Hematopoietic multipotent progenitor cell treated with erythropoietin and hydrocortisone succinate and interleukin-3 and kit ligand, for 8 days (in vitro differentiated cells): ENCODE measurements around the gene TECPR2.
A peak's percentile ranks its signal among the peaks of the same experiment; 100 is the strongest.

Source experiments
- DNase-seq: peaks from one replicate; pipeline ENCODE4 v3.0.0-alpha.2; 2015

Gene TECPR2

DNA sequence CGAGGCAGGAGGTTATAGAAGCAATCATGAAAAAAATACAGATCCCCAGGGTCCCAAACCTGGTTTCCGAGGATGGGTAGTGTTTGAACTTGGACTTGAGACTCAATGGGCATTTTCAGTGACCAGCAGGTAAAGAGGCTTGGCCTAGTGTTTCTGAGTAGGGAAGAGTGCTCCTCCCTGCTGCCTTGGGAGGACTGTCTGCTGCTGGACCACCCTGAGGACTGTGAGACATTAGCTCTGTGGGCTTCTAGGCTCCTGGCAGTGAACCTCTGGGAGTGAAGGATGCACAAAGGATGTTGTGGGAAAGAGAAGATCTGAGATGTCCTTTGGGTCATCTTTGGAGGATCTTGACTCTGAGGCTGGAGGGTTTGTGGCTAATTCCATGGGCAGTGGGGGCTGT, 116.4 kb downstream of the TECPR2 start:
- DNase-seq, result no peak

DNA sequence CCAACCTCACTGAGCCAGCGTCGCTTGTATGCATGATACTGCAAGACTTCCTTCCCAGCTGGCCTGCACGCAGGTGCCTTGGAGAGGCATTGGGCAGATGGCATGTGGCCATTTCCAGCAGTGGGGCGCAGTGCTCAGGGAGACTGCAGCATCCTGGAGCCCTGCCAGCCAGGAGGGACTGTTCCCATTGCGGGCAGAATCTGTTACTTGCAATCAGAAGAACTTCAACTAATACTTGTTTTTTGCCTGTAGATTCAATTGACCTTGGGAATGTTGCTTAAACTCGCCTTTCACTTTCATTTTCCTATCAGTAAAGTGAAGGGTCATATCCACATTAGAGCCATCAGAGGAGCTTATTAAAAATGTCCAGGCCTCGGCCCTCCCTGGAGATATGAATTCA, 117.0 kb downstream of the TECPR2 start:
- DNase-seq, result no peak

DNA sequence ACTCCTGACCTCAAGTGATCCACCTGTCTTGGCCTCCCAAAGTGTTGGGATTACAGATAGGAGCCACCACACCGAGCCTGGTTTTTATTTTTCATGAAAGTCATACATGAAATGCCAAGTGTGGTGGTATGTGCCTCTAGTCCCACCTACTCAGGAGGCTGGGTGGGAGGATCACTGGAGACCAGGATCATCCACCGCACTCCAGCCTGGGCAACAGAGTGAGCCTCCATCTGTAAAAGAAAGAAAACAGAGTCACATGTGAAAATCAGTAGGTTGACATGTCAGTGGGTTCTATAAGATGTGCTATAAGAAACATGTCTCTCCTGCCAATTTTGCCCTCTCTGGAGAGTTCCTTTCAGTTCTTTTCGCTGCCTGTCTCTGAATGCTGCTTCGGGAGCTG, 118.6 kb downstream of the TECPR2 start:
- no peak for DNase-seq

DNA sequence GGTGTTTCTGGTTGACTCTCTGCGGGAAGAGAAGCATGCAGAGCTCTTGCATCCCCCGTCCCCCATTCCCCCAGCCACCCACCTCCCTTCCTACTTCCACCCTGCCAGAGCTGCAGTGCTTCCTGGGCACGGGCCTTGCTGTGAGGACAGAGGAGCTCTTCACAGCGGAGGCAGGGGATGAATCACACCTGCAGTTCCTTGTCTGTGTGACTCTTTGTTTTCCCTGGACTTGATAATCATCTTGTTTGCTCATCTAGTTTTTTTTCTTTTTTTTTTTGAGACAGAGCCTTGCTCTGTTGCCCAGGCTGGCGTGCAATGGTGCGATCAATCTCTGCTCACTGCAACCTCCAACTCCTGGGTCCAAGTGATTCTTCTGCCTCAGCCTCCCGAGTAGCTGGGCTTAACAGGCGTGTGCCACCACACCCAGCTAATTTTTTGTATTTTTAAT, 119.1 kb downstream of the TECPR2 start:
- DNase-seq, result no peak

DNA sequence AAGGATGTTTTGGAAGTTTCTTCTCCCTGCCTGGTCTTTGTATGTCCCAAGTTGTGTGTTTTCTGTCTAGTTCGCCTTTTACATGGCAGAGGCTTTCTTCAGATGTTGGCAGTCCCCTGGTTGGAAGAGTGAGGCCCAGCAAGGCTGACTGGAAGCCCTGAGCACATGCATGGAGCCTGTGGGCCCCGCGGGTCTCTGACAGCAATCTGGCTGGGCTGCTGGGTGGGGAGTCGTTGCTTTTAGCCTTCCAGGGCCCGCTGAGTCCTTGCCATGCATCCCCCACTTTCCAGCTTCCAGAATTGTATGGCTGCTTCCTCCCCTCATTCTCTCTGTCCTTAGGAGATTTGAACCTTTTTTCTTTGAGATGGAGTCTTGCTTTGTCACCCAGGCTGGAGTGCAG, 121.6 kb downstream of the TECPR2 start:
- no peak for DNase-seq

DNA sequence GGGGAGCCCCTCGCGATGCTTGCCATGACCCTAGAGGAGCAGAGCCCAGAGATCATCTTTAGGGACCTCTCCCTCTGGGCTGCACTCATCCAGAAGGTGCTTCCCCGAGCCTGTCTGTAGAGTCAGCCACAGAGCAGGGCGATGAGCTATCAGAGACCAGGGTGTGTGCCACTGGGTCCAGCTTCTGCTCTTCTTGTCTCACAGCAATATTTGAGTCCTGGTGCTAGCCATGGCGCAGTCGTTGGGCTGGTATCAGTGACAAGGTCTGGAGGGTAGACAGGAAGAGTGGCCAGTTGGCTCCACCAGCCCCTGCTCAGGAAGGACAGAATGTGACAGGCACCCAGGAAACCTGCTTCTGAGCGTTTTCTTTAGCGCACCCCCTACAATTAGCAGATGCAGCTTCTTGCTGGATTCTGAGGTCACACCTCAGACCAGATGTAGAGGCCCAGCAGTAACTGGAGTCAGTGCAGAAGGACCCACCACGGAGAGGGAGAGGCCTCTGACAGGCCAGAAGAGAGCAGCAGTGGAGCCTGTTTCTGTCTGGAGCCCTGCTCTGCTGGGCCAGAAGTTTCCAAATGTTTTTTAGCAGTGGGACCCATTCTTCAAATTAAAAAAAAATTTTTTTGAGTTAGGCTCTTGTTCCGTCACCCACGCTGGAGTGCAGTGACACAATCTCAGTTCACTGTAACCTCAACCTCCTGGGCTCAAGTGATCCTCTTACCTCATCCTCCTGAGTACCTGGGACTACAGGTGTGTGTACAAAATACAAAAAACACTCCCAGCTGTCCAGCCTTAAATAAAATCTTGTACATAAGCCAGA, 123.2 kb downstream of the TECPR2 start:
- no peak for DNase-seq

DNA sequence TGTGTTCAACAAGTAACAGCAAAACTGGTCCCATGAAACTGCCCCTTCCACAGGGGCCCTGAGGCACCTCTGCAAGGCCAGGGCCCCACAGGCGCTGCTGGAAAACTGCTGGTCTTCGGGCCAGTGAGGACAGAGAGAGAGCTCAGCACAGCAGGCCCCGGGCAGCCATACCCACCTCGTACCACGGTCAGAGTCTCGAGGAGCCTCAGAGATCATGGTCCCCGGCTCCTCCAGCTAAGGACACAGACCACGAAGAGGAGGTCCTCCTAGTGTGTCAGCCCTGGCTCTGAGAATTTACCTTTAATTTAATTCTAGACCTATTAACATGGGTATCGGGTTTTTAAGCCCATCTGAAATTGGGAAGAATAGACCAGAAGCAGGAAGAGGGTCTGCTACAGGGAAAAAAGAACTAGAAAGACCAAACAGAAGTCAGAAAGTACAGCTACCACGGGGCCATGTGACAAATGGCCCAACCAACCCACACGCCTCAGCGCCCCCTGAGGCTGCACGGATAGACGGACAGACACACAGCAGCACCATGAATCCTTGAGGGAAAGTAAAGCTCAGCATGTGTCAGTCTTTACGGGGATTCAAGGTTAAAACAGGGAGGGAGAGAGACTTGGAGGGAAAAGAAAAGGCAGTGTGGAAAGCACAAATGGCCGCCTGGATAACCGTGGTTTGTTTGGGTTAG, 123.9 kb downstream of the TECPR2 start:
- no peak for DNase-seq

DNA sequence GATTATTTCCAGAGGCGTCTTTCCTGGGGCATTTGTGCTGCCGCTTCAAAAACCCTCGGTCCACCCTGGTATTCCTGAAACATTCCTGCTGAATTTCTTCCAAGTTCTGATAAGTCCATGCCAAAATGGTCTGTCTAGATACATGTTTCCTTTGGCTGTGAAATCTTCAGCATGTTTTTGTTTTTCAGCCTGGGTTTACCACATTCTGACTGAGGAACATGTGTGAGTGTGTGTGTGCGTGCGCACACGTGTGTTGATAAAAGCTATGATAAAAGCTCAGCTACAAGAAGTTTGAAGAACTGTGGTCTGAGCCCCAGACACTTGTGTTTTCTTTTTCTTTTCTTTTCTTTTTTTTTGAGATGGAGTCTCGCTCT, 124.5 kb downstream of the TECPR2 start:
- no peak for DNase-seq

DNA sequence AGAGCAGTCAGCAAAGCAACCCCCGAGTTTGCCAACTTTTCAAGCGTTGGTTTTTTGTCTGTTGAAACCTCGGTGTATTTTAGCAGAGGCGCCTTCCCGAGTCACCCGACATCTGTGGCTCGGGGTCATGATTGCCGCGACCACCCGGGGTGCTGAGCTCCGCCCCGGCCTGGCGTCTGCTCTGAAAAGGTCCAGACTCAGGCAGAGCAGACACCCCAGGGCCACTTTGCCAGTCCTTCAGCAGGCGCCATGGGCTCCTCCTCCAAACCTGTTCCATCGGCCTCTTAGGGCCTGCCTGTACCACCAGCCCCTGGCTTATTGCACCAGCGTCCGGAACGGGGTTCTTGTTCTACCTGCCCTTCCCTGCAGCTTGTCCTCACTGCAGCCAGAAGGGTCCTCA, 127.7 kb downstream of the TECPR2 start:
- DNase-seq, result no peak

DNA sequence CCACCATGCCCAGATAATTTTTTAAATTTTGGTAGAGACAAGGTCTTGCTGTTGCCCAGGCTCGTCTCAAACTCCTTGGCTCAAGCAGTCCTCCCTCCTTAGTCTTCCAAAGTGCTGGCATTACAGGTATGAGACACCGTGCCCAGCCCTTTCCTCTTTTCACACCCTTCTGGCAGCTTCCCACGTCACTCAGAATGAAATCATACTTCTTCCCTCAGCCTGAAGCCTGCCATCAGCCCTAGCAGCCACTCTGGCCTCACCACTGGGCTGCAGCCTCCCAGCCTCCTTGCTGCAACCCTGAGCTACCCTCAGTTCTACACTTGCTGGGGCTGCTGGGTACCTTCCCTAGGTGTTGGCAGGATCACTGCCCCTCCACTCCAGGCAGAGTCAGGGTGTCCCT, 128.6 kb downstream of the TECPR2 start:
- no peak for DNase-seq

DNA sequence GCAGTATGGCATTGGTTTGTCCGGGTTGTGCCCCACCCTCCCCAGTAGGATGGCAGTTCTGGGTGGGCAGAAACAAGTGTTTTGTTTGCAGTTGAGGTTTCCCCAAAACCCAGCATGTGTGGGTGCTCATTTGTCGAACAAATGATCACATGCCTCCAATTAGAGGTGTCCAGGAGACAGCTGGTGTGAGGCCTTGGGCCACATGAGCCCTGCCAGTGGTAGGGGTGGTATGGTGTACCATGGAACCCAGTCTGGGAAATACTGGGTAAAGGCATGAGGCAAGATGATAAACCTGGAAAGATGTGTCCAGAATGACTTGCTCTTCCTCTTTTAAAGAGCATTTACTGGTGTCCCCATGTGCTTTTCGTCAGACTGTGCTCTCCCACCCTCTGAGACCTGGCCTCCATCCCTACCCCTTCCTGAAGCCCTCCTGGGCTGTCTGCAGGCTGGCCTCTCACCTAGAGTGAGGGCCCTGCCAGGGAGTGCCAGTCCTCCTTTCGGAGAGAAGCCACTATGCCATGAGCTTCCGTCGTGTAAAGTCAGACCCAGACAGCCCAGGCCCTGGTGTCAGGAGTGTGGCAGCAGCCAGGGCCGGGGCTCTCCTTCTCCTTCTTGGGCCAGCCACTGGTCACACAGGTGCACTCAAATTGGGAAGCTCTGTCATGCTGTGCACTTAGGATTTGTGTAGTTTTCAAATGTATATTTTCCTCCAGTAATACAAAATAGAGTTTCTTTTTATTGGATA, 129.2 kb downstream of the TECPR2 start:
- DNase-seq, result no peak

DNA sequence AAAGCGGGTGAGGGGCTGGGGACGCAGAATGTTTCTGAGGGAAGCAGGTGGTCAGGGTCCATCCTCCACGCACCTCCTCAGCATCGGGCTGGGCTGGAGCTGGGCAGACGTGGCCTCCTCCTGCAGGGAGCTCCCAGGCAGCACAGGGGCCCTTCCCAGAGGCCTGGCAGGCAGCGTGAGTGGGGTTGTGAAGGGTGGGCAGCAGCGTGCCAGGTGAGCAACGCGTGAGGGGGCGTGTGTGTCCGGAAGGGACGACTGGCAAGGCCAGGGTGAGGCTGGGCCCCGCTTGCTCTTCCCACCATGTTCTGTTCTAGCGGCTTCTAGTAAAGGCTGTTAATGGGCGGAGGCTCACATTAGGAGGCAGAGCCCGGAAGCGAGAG, 129.8 kb downstream of the TECPR2 start:
- no peak for DNase-seq

DNA sequence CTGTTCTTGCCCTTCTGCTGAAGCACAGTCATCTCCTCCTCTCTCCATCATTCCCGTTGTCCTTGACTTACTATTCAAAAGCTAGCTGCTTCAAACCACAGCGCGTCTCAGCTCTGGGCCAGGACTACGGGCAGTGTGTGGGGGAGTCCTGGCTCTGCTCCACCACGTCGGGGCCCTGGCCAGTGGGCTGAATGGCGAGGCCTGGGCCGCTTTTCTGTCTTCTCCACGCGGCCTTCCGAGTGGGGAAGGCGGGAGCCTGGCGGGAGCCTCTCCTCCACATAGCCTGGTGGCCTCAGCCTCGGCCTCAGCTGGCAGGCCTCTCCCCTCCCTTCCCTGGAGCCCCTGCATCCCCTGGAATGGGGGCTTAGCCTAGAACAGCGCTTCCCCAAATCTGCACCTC, 130.4 kb downstream of the TECPR2 start:
- DNase-seq, result no peak

DNA sequence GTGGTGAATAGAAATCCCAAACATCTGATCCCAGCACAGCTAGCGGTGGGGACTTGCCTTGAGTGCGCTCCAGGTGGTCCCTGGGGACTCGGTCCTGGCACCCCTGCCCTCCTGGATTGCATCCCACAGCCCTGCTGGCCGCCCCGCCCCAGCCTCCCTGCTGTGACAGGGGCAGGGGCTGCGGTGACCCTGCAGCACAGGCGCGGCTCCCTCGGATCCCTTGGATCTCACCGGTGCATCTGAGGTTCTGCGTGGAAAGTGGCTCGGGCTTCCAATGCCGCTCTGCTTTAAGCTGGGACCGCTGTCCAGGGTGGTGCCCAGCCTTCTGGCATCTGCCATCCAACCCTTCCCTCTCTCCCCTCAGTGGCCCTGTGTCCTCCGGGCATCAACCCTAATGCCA, 130.8 kb downstream of the TECPR2 start:
- no peak for DNase-seq

DNA sequence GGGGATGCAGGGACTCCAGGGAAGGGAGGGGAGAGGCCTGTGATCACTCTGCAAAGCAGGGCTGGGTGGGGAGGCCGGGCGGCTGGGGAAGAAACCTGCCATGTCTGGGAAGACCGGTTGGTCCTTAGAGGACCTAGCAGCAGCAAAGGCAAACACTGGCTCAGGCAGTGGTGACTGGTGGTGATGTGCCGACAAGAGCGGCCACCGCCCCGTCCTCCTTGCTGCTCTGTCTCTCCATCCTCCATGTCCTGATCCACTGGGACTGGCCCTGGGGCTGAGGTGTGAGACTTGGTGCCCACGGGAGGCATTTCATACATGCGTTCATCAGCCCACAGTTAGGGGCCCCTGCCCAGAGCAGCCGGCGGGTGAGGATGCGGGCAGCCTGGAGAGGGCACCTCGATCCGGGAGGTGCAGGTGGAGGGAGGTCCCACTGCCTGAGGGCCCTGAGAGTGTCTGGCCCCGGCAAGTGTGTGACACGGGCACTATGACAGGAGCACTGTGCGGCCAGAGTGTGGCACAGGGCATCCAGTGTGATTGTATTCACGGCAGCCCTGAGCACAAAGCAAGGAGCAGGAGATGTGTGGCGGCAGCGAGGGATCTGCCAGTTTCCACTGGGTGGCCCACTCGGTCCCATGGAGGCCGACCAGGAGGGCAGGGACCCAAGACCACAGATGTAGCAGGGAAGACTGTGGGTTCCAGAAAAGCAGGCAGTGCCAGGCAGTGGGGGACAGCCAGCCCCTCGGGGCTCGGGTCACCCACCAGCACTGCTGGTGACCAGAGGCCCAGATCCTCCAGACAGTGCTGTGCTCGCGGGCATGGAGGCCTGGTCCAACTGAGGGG, 133.0 kb downstream of the TECPR2 start:
- DNase-seq, result no peak

DNA sequence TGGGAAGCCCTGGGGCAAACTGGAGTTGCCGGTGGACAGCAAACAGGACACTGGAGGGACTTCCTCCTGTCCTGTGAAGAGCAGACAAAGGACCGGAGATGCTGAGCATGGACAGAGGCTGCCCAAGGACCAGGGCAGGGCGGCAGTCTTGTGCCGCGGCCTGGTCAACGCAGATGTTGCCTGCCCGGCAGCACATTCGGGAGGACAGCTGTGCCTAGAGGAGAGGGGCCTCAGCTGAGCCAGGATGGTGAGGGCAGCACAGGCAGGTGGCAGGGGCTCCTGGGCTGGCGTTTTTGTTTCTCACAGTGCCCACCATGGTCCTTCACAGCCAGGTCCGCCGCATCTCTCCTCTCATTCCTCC, 133.6 kb downstream of the TECPR2 start:
- DNase-seq, result no peak

DNA sequence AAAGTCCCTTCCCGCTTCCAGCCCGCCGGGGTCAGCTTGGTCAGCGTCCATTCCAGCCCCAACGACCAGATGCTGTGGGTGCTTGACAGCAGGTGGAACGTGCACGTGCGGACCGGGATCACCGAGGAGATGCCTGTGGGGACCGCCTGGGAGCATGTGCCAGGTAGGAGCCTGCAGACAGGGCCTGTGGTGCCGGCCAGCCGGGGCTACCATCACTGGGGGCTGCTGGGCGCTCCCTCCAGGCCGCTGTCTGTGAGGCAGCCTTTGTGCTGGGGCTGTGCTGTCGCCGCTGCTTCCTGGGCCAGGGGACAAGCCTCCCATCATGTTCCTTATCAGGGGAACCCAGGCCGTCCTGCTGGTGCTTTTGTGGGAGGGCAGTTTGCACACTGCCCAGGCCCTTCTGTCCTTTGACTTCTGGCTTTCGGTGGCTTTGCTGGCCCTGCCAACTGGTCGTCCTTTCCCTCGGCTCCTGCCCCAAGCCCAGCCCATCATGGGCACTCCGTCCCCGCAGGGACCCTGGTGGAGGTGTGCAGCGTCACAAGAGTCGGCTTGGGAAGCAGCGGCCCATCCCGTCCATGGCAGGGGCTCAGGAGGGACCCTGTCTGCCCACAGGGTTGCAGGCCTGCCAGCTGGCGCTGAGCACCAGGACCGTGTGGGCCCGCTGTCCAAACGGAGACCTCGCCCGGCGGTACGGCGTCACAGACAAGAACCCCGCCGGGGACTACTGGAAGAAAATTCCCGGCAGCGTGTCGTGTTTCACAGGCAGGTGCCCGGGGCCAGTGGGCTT, 134.4 kb downstream of the TECPR2 start:
- DNase-seq, result peak; percentile 76

DNA sequence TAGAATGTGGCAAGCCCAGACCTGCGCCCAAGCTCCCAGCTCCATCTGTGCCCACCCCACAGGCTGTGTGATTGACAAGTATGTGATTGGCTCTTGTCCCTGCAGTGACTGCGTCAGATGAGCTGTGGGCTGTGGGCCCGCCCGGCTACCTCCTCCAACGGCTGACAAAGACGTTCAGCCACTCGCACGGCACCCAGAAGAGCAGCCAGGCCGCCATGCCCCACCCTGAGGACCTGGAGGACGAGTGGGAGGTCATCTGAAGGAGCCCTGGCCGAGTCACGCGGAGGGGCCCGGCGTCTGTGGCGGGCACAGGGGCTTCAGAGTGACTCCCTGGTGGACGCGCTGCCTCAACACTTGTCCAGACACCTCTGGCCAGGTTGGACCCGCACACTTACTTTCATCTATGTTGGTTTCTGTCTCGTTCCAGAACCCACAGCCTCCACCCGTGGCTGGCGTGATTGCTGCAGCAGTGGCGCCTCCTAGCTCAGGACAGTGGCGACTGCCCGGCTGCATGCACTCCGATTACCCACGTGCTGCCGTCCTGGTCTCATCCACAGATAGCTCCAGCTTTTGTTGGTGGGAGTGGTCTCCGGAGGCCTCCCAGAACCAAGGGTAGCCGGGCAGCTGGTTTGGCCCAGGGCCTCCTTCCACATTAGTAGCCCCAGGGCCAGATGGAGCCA, 135.4 kb downstream of the TECPR2 start:
- peak; percentile 53 for DNase-seq

DNA sequence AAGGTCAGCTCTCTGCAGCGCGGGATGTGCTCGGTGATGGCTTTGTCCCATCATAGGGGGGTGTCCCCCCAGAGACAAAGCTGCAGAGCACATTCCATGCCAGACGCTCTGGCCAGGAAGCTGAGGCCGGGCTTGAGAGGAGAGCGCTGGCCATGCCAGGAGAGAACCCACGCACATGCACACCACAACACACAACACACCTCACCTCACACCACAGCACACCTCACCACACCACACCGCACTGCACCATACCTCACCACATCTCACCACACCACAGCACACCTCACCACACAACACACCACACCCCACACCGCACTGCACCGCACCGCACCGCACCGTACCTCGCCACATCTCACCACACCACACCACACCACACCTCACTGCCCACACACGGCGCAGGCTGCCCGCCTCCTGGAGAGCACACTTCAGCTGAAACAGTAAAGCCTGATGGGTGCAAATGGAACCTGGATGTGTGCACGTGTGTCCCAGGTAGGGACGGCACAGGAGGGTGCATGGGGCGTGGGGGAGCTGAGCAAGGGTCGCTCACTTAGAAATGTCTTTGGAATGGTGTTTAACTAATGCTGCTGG, 136.0 kb downstream of the TECPR2 start:
- no peak for DNase-seq

DNA sequence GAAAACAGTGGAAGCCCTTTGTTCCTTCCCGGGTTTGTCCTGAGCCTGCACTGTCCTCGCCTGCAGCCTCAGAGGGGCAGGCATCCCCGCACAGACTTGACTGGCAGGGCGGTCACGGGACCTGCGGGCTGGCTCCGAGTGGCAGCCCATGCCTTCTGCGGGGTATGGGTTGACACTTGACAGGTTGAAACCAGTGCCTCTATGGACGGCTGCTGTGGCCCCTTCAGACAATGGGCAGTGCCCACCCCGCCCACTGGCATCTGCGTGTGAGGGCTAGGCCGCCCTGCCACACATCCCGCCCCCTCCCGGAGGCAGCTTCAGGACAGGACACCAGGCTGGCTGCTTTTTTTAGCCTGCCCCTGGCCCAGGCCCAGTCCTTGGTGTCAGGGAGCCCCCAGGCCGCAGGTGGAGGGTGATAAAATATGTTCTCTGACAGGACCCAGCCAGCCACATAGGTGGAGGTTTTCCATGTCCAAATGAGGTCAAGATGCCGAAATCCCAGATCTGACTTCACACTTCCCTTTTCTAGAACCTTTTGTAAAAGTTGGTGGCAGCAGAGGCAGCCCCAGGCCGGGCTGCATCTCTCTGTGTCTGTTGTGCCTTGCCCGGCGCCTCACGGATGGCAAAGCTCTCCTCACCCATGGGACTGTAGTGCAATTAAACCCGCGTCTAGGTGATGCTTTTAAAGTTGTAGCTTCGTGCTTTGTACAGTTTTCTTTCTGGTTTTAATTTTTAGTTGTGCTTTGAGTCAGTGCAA, 136.8 kb downstream of the TECPR2 start:
- no peak for DNase-seq
